Muscle layer of colon (tissue), 2 donors: Measurements from ENCODE around the gene ST8SIA3.

Experiments
- H3K27ac ChIP-seq: one replicate; pipeline ENCODE4 v1.7.0; 2013; ENCODE audit warnings: low read depth, mild to moderate bottlenecking, low read length, moderate library complexity
- H3K27me3 ChIP-seq, 2 donors: one replicate each; pipeline ENCODE4 v1.7.0; 2013; ENCODE audit warnings: low read length in 2 of 2, mild to moderate bottlenecking in 2 of 2; ENCODE audit not compliant: insufficient read depth in 2 of 2, control insufficient read depth in 1 of 2
- H3K36me3 ChIP-seq: one replicate; pipeline ENCODE4 v1.7.0; 2013; ENCODE audit warnings: mild to moderate bottlenecking, low read length; ENCODE audit not compliant: insufficient read depth
- H3K4me1 ChIP-seq: one replicate; pipeline ENCODE4 v1.7.0; 2013; ENCODE audit warnings: mild to moderate bottlenecking, low read length; ENCODE audit not compliant: insufficient read depth
- H3K4me3 ChIP-seq, 2 donors: one replicate each; pipeline ENCODE4 v1.7.0; 2013; ENCODE audit warnings: low read length in 2 of 2, low read depth in 1 of 2, mild to moderate bottlenecking in 1 of 2, moderate library complexity in 1 of 2
- H3K9ac ChIP-seq: one replicate; pipeline ENCODE4 v1.7.0; 2013; ENCODE audit warnings: low read length
- H3K9me3 ChIP-seq: one replicate; pipeline ENCODE4 v1.7.0; 2013; ENCODE audit warnings: mild to moderate bottlenecking, low read length
- donor health status: abdominal sarcoma.
- donor health status: Adenocarcinoma of cecum.

ST8SIA3 gene

GRCh38 chr18:57352271-57352701 is at the start of gene ST8SIA3:
ST8SIA3 (plus strand) TSS chr18:57352557; CDS start chr18:57352847, 290 bp downstream.
- H3K27me3 ChIP-seq: peaks cover 0 to 17% of the 10 kb centered on the region in 2 donors
- no peaks in the 10 kb centered on the region for H3K9me3 ChIP-seq
- no peaks in the 10 kb centered on the region for H3K36me3 ChIP-seq
- no peak within 1 kb of the TSS for H3K9ac ChIP-seq
- no peaks in the 10 kb centered on the region for H3K4me1 ChIP-seq
- H3K4me3 ChIP-seq: no peak within 1 kb of the TSS
- no peak within 1 kb of the TSS for H3K27ac ChIP-seq

GRCh38 chr18:57311472-57311871 is 40.9 kb upstream of the ST8SIA3 start:
- H3K9ac ChIP-seq: no peak overlapping the region
- no peaks in the 10 kb centered on the region for H3K27me3 ChIP-seq
- no peaks in the 10 kb centered on the region for H3K4me1 ChIP-seq
- no peaks in the 10 kb centered on the region for H3K36me3 ChIP-seq
- no peak overlapping the region for H3K4me3 ChIP-seq
- H3K9me3 ChIP-seq: no peaks in the 10 kb centered on the region
- no peak overlapping the region for H3K27ac ChIP-seq

- no peaks in the 10 kb centered on the region for H3K9me3 ChIP-seq
Observed at GRCh38 chr18:57312346-57313144, 39.8 kb upstream of the ST8SIA3 start.

GRCh38 chr18:57320603-57321002 is 31.8 kb upstream of the ST8SIA3 start:
- Histone ChIP-seq H3K27ac (no peak overlapping the region), H3K4me1 (no peaks in the 10 kb centered on the region), H3K27me3 (no peaks in the 10 kb centered on the region), H3K9ac (no peak overlapping the region), H3K36me3 (no peaks in the 10 kb centered on the region), H3K4me3 (no peak overlapping the region), H3K9me3 (no peaks in the 10 kb centered on the region)

More at GRCh38 chr18:57312346-57313144, 39.8 kb upstream of the ST8SIA3 start:
- Histone ChIP-seq H3K4me1 (no peaks in the 10 kb centered on the region), H3K27ac (no peak overlapping the region), H3K36me3 (no peaks in the 10 kb centered on the region), H3K9ac (no peak overlapping the region), H3K27me3 (no peaks in the 10 kb centered on the region), H3K4me3 (no peak overlapping the region)

GRCh38 chr18:57325491-57326166 is 26.7 kb upstream of the ST8SIA3 start:
- no peaks in the 10 kb centered on the region for H3K9me3 ChIP-seq
- no peak overlapping the region for H3K9ac ChIP-seq
- H3K36me3 ChIP-seq: no peaks in the 10 kb centered on the region
- no peak overlapping the region for H3K4me3 ChIP-seq
- H3K27ac ChIP-seq: no peak overlapping the region
- no peaks in the 10 kb centered on the region for H3K27me3 ChIP-seq
- no peaks in the 10 kb centered on the region for H3K4me1 ChIP-seq

- H3K9ac ChIP-seq: no peak overlapping the region
- H3K4me3 ChIP-seq: no peak overlapping the region
- H3K27me3 ChIP-seq: no peaks in the 10 kb centered on the region
Observed at GRCh38 chr18:57326718-57327323, 25.5 kb upstream of the ST8SIA3 start.

GRCh38 chr18:57328665-57329064 is 23.7 kb upstream of the ST8SIA3 start:
- Histone ChIP-seq H3K27ac (no peak overlapping the region), H3K9ac (no peak overlapping the region), H3K9me3 (no peaks in the 10 kb centered on the region), H3K4me1 (no peaks in the 10 kb centered on the region), H3K4me3 (no peak overlapping the region), H3K36me3 (no peaks in the 10 kb centered on the region), H3K27me3 (no peaks in the 10 kb centered on the region)

More at GRCh38 chr18:57326718-57327323, 25.5 kb upstream of the ST8SIA3 start:
- Histone ChIP-seq H3K4me1 (no peaks in the 10 kb centered on the region), H3K9me3 (no peaks in the 10 kb centered on the region), H3K36me3 (no peaks in the 10 kb centered on the region), H3K27ac (no peak overlapping the region)

- Histone ChIP-seq H3K9me3 (no peaks in the 10 kb centered on the region), H3K4me3 (no peak overlapping the region), H3K9ac (no peak overlapping the region), H3K36me3 (no peaks in the 10 kb centered on the region), H3K4me1 (no peaks in the 10 kb centered on the region), H3K27ac (no peak overlapping the region), H3K27me3 (no peaks in the 10 kb centered on the region)
Observed at GRCh38 chr18:57329856-57330255, 22.5 kb upstream of the ST8SIA3 start.

GRCh38 chr18:57331718-57332117 is 20.6 kb upstream of the ST8SIA3 start:
- Histone ChIP-seq H3K27me3 (no peaks in the 10 kb centered on the region), H3K36me3 (no peaks in the 10 kb centered on the region), H3K9me3 (no peaks in the 10 kb centered on the region), H3K4me1 (no peaks in the 10 kb centered on the region), H3K9ac (no peak overlapping the region), H3K4me3 (no peak overlapping the region), H3K27ac (no peak overlapping the region)

GRCh38 chr18:57333940-57334339 is 18.4 kb upstream of the ST8SIA3 start:
- no peaks in the 10 kb centered on the region for H3K4me1 ChIP-seq
- H3K4me3 ChIP-seq: no peak overlapping the region
- H3K36me3 ChIP-seq: no peaks in the 10 kb centered on the region
- no peaks in the 10 kb centered on the region for H3K9me3 ChIP-seq
- no peak overlapping the region for H3K9ac ChIP-seq
- H3K27me3 ChIP-seq: no peaks in the 10 kb centered on the region
- no peak overlapping the region for H3K27ac ChIP-seq

- H3K9ac ChIP-seq: no peak overlapping the region
- no peak overlapping the region for H3K4me3 ChIP-seq
- no peaks in the 10 kb centered on the region for H3K27me3 ChIP-seq
- H3K9me3 ChIP-seq: no peaks in the 10 kb centered on the region
- H3K4me1 ChIP-seq: no peaks in the 10 kb centered on the region
- no peaks in the 10 kb centered on the region for H3K36me3 ChIP-seq
- H3K27ac ChIP-seq: no peak overlapping the region
Observed at GRCh38 chr18:57334383-57334782, 18.0 kb upstream of the ST8SIA3 start.
